GM23338 (cell line): Measurements from ENCODE around the gene KRT32. TPM values are rescaled to one million over a fixed set of nuclear protein-coding genes. Genes with fewer than 3 reads are reported as not detected.

Experiments
- ATAC-seq: fragments of 200-7000 bp; cut with Tn5 transposase; 3 replicates; pipeline ENCODE4 v1.9.1; 2020
- DNase-seq: peaks from one replicate; pipeline ENCODE4 v3.0.0-alpha.2; 2015; ENCODE audit warnings: low spot score
- H2AFZ ChIP-seq: fragments of 200-600 bp; sonication (generic); 2 replicates; pipeline ENCODE4 v1.8.0; 2016; ENCODE audit warnings: antibody characterized with exemption, mild to moderate bottlenecking, moderate library complexity
- H3F3A ChIP-seq: fragments of 200-600 bp; sonication (generic); replicated peaks from 2 replicates; pipeline ENCODE4 v1.8.0; 2017; ENCODE audit warnings: antibody characterized with exemption, mixed run types, low read depth
- H3K27ac ChIP-seq: fragments of 200-600 bp; sonication (generic); 2 replicates; pipeline ENCODE4 v1.6.1; 2016; ENCODE audit warnings: low read depth
- H3K27me3 ChIP-seq: fragments of 200-600 bp; sonication (generic); 2 replicates; pipeline ENCODE4 v1.8.0; 2016; ENCODE audit warnings: mild to moderate bottlenecking, mixed run types, moderate library complexity; ENCODE audit not compliant: insufficient read depth
- H3K36me3 ChIP-seq: fragments of 200-600 bp; sonication (generic); 2 replicates; pipeline ENCODE4 v1.8.0; 2016; ENCODE audit warnings: mild to moderate bottlenecking; ENCODE audit not compliant: insufficient read depth
- H3K4me1 ChIP-seq: fragments of 200-600 bp; sonication (generic); 2 replicates; pipeline ENCODE4 v1.8.0; 2016; ENCODE audit warnings: mild to moderate bottlenecking, moderate library complexity; ENCODE audit not compliant: insufficient read depth
- H3K4me2 ChIP-seq: fragments of 200-600 bp; sonication (generic); 2 replicates; pipeline ENCODE4 v1.7.1; 2017; ENCODE audit warnings: mixed run types
- H3K4me3 ChIP-seq: fragments of 200-600 bp; sonication (generic); 2 replicates; pipeline ENCODE4 v1.6.1; 2016; ENCODE audit warnings: mixed run types
- H3K79me2 ChIP-seq: fragments of 200-600 bp; sonication (generic); replicated peaks from 2 replicates; pipeline ENCODE4 v1.8.0; 2017; ENCODE audit warnings: mild to moderate bottlenecking; ENCODE audit not compliant: insufficient read depth
- H3K9me2 ChIP-seq: fragments of 200-600 bp; sonication (generic); 2 replicates; pipeline ENCODE4 v1.8.0; 2017; ENCODE audit not compliant: insufficient read depth
- H4K20me1 ChIP-seq: fragments of 200-600 bp; sonication (generic); replicated peaks from 2 replicates; pipeline ENCODE4 v1.8.0; 2017; ENCODE audit warnings: mild to moderate bottlenecking; ENCODE audit not compliant: insufficient read depth
- H3K27ac Mint-ChIP-seq: 2 replicates; pipeline ENCODE4 v1.8.0; 2020; ENCODE audit warnings: inconsistent platforms, mild to moderate bottlenecking, moderate library complexity, mixed read lengths
- H3K27me3 Mint-ChIP-seq: 3 replicates; pipeline ENCODE4 v1.8.0; 2022; ENCODE audit warnings: low read depth, mild to moderate bottlenecking, moderate library complexity, mixed read lengths, inconsistent platforms; ENCODE audit not compliant: insufficient read depth, poor library complexity
- H3K36me3 Mint-ChIP-seq: 3 replicates; pipeline ENCODE4 v1.8.0; 2021; ENCODE audit warnings: low read depth, mild to moderate bottlenecking, inconsistent platforms, moderate library complexity, mixed read lengths
- H3K4me1 Mint-ChIP-seq: 3 replicates; pipeline ENCODE4 v1.8.0; 2020; ENCODE audit warnings: mild to moderate bottlenecking, inconsistent platforms, mixed read lengths
- H3K4me3 Mint-ChIP-seq: 3 replicates; pipeline ENCODE4 v1.8.0; 2021; ENCODE audit warnings: moderate library complexity, mild to moderate bottlenecking, inconsistent platforms, mixed read lengths
- H3K9me3 Mint-ChIP-seq: 3 replicates; pipeline ENCODE4 v1.8.0; 2020; ENCODE audit warnings: moderate library complexity, mild to moderate bottlenecking, inconsistent platforms, mixed read lengths
- CREB1 ChIP-seq: fragments of 250-450 bp; sonication (Bioruptor Pico); IDR thresholded peaks from 2 replicates; pipeline ENCODE4 v1.5.0; 2020; ENCODE audit warnings: low read depth, mild to moderate bottlenecking, moderate library complexity
- EZH2 ChIP-seq: fragments of 200-600 bp; sonication (generic); IDR thresholded peaks from one replicate; pipeline ENCODE4 v1.8.0; 2017; ENCODE audit warnings: antibody characterized with exemption, mild to moderate bottlenecking, low read depth; ENCODE audit not compliant: unreplicated experiment
- EZH2phosphoT487 ChIP-seq: fragments of 200-600 bp; sonication (generic); IDR thresholded peaks from one replicate; pipeline ENCODE4 v1.8.1; 2018; ENCODE audit warnings: antibody characterized with exemption; ENCODE audit not compliant: unreplicated experiment
- JUNB ChIP-seq: IDR thresholded peaks from one replicate; pipeline ENCODE4 v1.6.1; 2016; ENCODE audit warnings: antibody characterized with exemption; ENCODE audit not compliant: unreplicated experiment
- NANOG ChIP-seq: IDR thresholded peaks from 2 replicates; pipeline ENCODE4 v1.6.1; 2016; ENCODE audit warnings: antibody characterized with exemption, borderline replicate concordance
- POLR2AphosphoS5 ChIP-seq: IDR thresholded peaks from 2 replicates; pipeline ENCODE4 v1.6.1; 2016; ENCODE audit warnings: antibody characterized with exemption, low read depth
- STAT1 ChIP-seq: IDR thresholded peaks from one replicate; pipeline ENCODE4 v1.6.1; 2016; ENCODE audit warnings: antibody characterized with exemption; ENCODE audit not compliant: unreplicated experiment
- ZNF114 ChIP-seq: fragments of 250-450 bp; sonication (Bioruptor Pico); IDR thresholded peaks from 2 replicates; pipeline ENCODE4 v1.5.0; 2020; ENCODE audit warnings: mild to moderate bottlenecking, moderate library complexity
- ZNF331 ChIP-seq: fragments of 250-450 bp; sonication (Bioruptor Pico); IDR thresholded peaks from 2 replicates; pipeline ENCODE4 v1.5.0; 2020; ENCODE audit warnings: low read depth, mild to moderate bottlenecking, moderate library complexity
- polyA plus RNA-seq: library from polyadenylated mRNA; unstranded; fragments of >200 nt; fragmentation: Nextera tagmentation; extraction: Ambion mirVana; gene quantifications from 2 replicates; pipeline ENCODE4 v1.2.1, GENCODE V29; 2016
- total RNA-seq: library from RNA; depleted of rRNA; stranded (reverse); fragments of >200 nt; shearing (Covaris generic); gene quantifications from 2 replicates; pipeline ENCODE4 v1.2.3, GENCODE V29; 2014
- TF ChIP-seq, protein P1 (sequence below): IDR thresholded peaks from 2 replicates; pipeline ENCODE4 v1.6.1; 2016; ENCODE audit warnings: antibody characterized with exemption
- TF ChIP-seq, protein P2 (sequence below): fragments of 250-450 bp; sonication (Bioruptor Pico); IDR thresholded peaks from 2 replicates; pipeline ENCODE4 v1.5.0; 2020; ENCODE audit warnings: mild to moderate bottlenecking, moderate library complexity

KRT32 gene
- total and polyA plus RNA-seq, 2 experiments from 2014 or later = not detected

- H3K27ac ChIP-seq = no peak overlapping the region
- H4K20me1 ChIP-seq = no peaks in the 10 kb centered on the region
- no peak overlapping the region for H3K27ac Mint-ChIP-seq
- no peaks in the 10 kb centered on the region for H3K27me3 ChIP-seq
- H3K9me2 ChIP-seq = no peaks in the 10 kb centered on the region
- H2AFZ ChIP-seq = peak overlapping the region; percentile 84
- H3K27me3 Mint-ChIP-seq = no peaks in the 10 kb centered on the region
- H3K36me3 Mint-ChIP-seq = no peaks in the 10 kb centered on the region; the same call in 2 of the 3 replicates
- no peaks in the 10 kb centered on the region for H3K79me2 ChIP-seq
- H3K36me3 ChIP-seq = no peaks in the 10 kb centered on the region
- no peak overlapping the region; the same call in 2 of the 3 replicates for H3K4me3 Mint-ChIP-seq
- peak overlapping the region; percentile 30; the same call in 1 of the 2 replicates for H3K4me3 ChIP-seq
- peaks cover 26% of the 10 kb centered on the region for H3K4me1 Mint-ChIP-seq
- H3K4me1 ChIP-seq = peaks cover 12% of the 10 kb centered on the region
- H3F3A ChIP-seq = no peaks in the 10 kb centered on the region
- DNase-seq (no peak), ATAC-seq (peak; percentile 57)
- H3K9me3 Mint-ChIP-seq = no peaks in the 10 kb centered on the region
- no peak for TF ChIP-seq ZNF331
- no peak for TF ChIP-seq EZH2phosphoT487
- TF ChIP-seq, protein P1, sequence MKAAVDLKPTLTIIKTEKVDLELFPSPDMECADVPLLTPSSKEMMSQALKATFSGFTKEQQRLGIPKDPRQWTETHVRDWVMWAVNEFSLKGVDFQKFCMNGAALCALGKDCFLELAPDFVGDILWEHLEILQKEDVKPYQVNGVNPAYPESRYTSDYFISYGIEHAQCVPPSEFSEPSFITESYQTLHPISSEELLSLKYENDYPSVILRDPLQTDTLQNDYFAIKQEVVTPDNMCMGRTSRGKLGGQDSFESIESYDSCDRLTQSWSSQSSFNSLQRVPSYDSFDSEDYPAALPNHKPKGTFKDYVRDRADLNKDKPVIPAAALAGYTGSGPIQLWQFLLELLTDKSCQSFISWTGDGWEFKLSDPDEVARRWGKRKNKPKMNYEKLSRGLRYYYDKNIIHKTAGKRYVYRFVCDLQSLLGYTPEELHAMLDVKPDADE = no peak
- no peak for TF ChIP-seq CREB1 (CRISPR knock-in tag)
- TF ChIP-seq STAT1 = no peak
- TF ChIP-seq POLR2AphosphoS5 = no peak
- no peak for TF ChIP-seq ZNF114
- H3K4me2 ChIP-seq = peak overlapping the region; percentile 62
Measured at GRCh38 chr17:41500131-41500911, 33.1 kb upstream of the KRT32 start.

DNA sequence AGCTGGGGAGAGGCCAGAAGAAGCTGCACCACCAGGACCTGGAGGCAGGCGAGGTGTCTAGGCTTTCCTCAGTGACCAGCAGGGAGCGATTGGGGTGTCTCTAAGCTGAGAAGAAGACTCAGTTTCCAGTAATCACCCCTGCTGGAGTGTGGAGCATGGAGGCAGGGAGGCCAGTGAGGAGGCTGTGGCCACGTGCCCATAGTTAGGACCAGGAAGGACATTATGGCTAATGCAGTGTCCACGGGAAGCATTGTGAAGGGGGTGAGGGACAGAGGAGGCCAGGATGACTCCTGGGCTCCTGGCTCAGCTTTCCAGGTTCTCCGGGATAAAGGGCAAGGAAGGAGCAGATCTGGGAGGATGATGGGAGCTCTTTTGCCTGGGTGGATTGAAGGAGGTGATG, 32.5 kb upstream of the KRT32 start:
- Histone ChIP-seq H3K4me1 (peaks cover 12% of the 10 kb centered on the region), H2AFZ (no peak overlapping the region), H3K27ac (no peak overlapping the region), H3K36me3 (no peaks in the 10 kb centered on the region), H3F3A (no peaks in the 10 kb centered on the region), H4K20me1 (no peaks in the 10 kb centered on the region), H3K4me2 (peak overlapping the region; percentile 62; the same call in 1 of the 2 replicates), H3K9me2 (no peaks in the 10 kb centered on the region), H3K27me3 (no peaks in the 10 kb centered on the region), H3K79me2 (no peaks in the 10 kb centered on the region), H3K4me3 (no peak overlapping the region)
- Mint-ChIP-seq H3K4me1 (peaks cover 26% of the 10 kb centered on the region), H3K36me3 (no peaks in the 10 kb centered on the region; the same call in 2 of the 3 replicates), H3K27me3 (no peaks in the 10 kb centered on the region), H3K9me3 (no peaks in the 10 kb centered on the region), H3K4me3 (no peak overlapping the region; the same call in 2 of the 3 replicates), H3K27ac (no peak overlapping the region)
- DNase-seq (no peak), ATAC-seq (no peak)
- TF ChIP-seq EZH2phosphoT487 = no peak
- no peak for TF ChIP-seq ZNF331
- TF ChIP-seq CREB1 (CRISPR knock-in tag) = no peak
- TF ChIP-seq EZH2 = no peak
- no peak for TF ChIP-seq ZNF114
- TF ChIP-seq, protein P2, sequence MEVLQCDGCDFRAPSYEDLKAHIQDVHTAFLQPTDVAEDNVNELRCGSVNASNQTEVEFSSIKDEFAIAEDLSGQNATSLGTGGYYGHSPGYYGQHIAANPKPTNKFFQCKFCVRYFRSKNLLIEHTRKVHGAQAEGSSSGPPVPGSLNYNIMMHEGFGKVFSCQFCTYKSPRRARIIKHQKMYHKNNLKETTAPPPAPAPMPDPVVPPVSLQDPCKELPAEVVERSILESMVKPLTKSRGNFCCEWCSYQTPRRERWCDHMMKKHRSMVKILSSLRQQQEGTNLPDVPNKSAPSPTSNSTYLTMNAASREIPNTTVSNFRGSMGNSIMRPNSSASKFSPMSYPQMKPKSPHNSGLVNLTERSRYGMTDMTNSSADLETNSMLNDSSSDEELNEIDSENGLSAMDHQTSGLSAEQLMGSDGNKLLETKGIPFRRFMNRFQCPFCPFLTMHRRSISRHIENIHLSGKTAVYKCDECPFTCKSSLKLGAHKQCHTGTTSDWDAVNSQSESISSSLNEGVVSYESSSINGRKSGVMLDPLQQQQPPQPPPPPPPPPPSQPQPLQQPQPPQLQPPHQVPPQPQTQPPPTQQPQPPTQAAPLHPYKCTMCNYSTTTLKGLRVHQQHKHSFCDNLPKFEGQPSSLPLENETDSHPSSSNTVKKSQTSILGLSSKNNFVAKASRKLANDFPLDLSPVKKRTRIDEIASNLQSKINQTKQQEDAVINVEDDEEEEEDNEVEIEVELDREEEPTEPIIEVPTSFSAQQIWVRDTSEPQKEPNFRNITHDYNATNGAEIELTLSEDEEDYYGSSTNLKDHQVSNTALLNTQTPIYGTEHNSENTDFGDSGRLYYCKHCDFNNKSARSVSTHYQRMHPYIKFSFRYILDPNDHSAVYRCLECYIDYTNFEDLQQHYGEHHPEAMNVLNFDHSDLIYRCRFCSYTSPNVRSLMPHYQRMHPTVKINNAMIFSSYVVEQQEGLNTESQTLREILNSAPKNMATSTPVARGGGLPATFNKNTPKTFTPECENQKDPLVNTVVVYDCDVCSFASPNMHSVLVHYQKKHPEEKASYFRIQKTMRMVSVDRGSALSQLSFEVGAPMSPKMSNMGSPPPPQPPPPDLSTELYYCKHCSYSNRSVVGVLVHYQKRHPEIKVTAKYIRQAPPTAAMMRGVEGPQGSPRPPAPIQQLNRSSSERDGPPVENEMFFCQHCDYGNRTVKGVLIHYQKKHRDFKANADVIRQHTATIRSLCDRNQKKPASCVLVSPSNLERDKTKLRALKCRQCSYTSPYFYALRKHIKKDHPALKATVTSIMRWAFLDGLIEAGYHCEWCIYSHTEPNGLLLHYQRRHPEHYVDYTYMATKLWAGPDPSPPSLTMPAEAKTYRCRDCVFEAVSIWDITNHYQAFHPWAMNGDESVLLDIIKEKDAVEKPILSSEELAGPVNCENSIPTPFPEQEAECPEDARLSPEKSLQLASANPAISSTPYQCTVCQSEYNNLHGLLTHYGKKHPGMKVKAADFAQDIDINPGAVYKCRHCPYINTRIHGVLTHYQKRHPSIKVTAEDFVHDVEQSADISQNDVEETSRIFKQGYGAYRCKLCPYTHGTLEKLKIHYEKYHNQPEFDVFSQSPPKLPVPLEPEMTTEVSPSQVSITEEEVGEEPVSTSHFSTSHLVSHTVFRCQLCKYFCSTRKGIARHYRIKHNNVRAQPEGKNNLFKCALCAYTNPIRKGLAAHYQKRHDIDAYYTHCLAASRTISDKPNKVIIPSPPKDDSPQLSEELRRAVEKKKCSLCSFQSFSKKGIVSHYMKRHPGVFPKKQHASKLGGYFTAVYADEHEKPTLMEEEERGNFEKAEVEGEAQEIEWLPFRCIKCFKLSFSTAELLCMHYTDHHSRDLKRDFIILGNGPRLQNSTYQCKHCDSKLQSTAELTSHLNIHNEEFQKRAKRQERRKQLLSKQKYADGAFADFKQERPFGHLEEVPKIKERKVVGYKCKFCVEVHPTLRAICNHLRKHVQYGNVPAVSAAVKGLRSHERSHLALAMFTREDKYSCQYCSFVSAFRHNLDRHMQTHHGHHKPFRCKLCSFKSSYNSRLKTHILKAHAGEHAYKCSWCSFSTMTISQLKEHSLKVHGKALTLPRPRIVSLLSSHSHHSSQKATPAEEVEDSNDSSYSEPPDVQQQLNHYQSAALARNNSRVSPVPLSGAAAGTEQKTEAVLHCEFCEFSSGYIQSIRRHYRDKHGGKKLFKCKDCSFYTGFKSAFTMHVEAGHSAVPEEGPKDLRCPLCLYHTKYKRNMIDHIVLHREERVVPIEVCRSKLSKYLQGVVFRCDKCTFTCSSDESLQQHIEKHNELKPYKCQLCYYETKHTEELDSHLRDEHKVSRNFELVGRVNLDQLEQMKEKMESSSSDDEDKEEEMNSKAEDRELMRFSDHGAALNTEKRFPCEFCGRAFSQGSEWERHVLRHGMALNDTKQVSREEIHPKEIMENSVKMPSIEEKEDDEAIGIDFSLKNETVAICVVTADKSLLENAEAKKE = no peak
- TF ChIP-seq POLR2AphosphoS5 = no peak
- TF ChIP-seq NANOG = no peak
- no peak for TF ChIP-seq STAT1
- TF ChIP-seq JUNB = no peak
- TF ChIP-seq, protein P1 = no peak
